GM12878 (cell line): ENCODE data around the gene TRNT1. TPM values are rescaled to one million over a fixed set of nuclear protein-coding genes. Genes with fewer than 3 reads are reported as not detected.

Experiments
- BACH1 ChIP-seq: fragments of 450-650 bp; IDR thresholded peaks from 2 replicates; pipeline ENCODE4 v1.6.1; 2017; ENCODE audit warnings: mild to moderate bottlenecking, borderline replicate concordance
- BCL11A ChIP-seq: IDR thresholded peaks from 2 replicates; pipeline ENCODE4 v1.6.1; 2011; ENCODE audit warnings: low read depth, low read length
- BMI1 ChIP-seq: fragments of 450-650 bp; IDR thresholded peaks from 2 replicates; pipeline ENCODE4 v1.6.1; 2016; ENCODE audit warnings: mild to moderate bottlenecking, moderate library complexity, borderline replicate concordance
- CREM ChIP-seq: IDR thresholded peaks from 2 replicates; pipeline ENCODE4 v1.6.1; 2014; ENCODE audit warnings: antibody characterized with exemption, low read depth
- CTCF ChIP-seq, 3 experiments: IDR thresholded peaks in 2 of 3; conservative IDR thresholded peaks in 1 of 3; 2 replicates each; pipeline ENCODE4 v1.5.1; 2011; ENCODE audit warnings: low read depth in 3 of 3, low read length in 3 of 3, mild to moderate bottlenecking in 3 of 3, control low read depth in 2 of 3, moderate library complexity in 2 of 3, inconsistent platforms in 1 of 3, mixed read lengths in 1 of 3; ENCODE audit not compliant: control insufficient read depth in 2 of 3, insufficient read depth in 1 of 3; ENCODE audit errors: extremely low read depth in 1 of 3
- DPF2 ChIP-seq: fragments of 450-650 bp; IDR thresholded peaks from 2 replicates; pipeline ENCODE4 v1.6.1; 2017; ENCODE audit warnings: mild to moderate bottlenecking
- ETV6 ChIP-seq, 2 experiments: fragments of 450-650 bp in 1 of 2; IDR thresholded peaks in 1 of 2; conservative IDR thresholded peaks in 1 of 2; 2 replicates each; pipeline ENCODE4 v1.6.1; 2014; ENCODE audit warnings: antibody characterized with exemption in 1 of 2, borderline replicate concordance in 1 of 2, low read depth in 1 of 2, mild to moderate bottlenecking in 1 of 2, moderate library complexity in 1 of 2
- GABPA ChIP-seq: IDR thresholded peaks from 2 replicates; pipeline ENCODE4 v1.6.1; 2014; ENCODE audit warnings: antibody characterized with exemption, low read depth, mild to moderate bottlenecking, inconsistent platforms
- IKZF2 ChIP-seq, 2 experiments: fragments of 450-650 bp; IDR thresholded peaks; 2 replicates each; pipeline ENCODE4 v1.6.1; 2017; ENCODE audit warnings: mild to moderate bottlenecking in 2 of 2, moderate library complexity in 2 of 2
- IRF4 ChIP-seq: IDR thresholded peaks from 2 replicates; pipeline ENCODE4 v1.6.1; 2011; ENCODE audit warnings: low read depth, low read length
- KAT2A ChIP-seq: conservative IDR thresholded peaks from 2 replicates; pipeline ENCODE4 v1.6.1; 2011; ENCODE audit warnings: low read depth, low read length; ENCODE audit not compliant: control insufficient read depth
- NFIC ChIP-seq: IDR thresholded peaks from 2 replicates; pipeline ENCODE4 v1.6.1; 2012; ENCODE audit warnings: low read depth, mild to moderate bottlenecking, inconsistent platforms, low read length, moderate library complexity
- NRF1 ChIP-seq: conservative IDR thresholded peaks from 2 replicates; pipeline ENCODE4 v1.6.1; 2011; ENCODE audit warnings: mild to moderate bottlenecking, low read depth, low read length, improper control_type of control experiment
- RAD21 ChIP-seq: IDR thresholded peaks from 2 replicates; pipeline ENCODE4 v1.6.1; 2011; ENCODE audit warnings: mild to moderate bottlenecking, low read depth, low read length, moderate library complexity; ENCODE audit not compliant: insufficient read depth
- RAD51 ChIP-seq: fragments of 450-650 bp; IDR thresholded peaks from 2 replicates; pipeline ENCODE4 v1.6.1; 2016; ENCODE audit warnings: moderate library complexity, mild to moderate bottlenecking, inconsistent platforms
- RUNX3 ChIP-seq: IDR thresholded peaks from 2 replicates; pipeline ENCODE4 v1.6.1; 2012; ENCODE audit warnings: low read length, inconsistent platforms
- SREBF1 ChIP-seq: IDR thresholded peaks from 2 replicates; pipeline ENCODE4 v1.6.1; 2012; ENCODE audit warnings: mild to moderate bottlenecking, low read length
- TCF3 ChIP-seq: IDR thresholded peaks from 2 replicates; pipeline ENCODE4 v1.6.1; 2012; ENCODE audit warnings: low read depth, mild to moderate bottlenecking, low read length, borderline replicate concordance; ENCODE audit not compliant: insufficient read depth
- YY1 ChIP-seq: IDR thresholded peaks from 2 replicates; pipeline ENCODE4 v1.6.1; 2011; ENCODE audit warnings: low read depth, mild to moderate bottlenecking, low read length
- ZNF24 ChIP-seq: fragments of 450-650 bp; IDR thresholded peaks from 2 replicates; pipeline ENCODE4 v1.6.1; 2017; ENCODE audit warnings: antibody characterized with exemption, mild to moderate bottlenecking
- polyA plus RNA-seq, 11 experiments: library from polyadenylated mRNA; depleted of rRNA in 4 of 11; unstranded in 6 of 11; stranded (reverse) in 5 of 11; fragments of >200 nt; fragmentation: Nextera tagmentation in 4 of 11; fragmentation: Illumina TruSeq in 1 of 11; extraction: Ambion mirVana in 4 of 11; extraction: Trizol in 1 of 11; gene quantifications; 1 replicate in 1 of 11; 2 replicates in 10 of 11; pipeline versions ENCODE4 v1.2.1 to v1.2.3, GENCODE V29; 2011 to 2016; ENCODE audit warnings: inconsistent platforms in 2 of 11, missing spikeins in 2 of 11, low read depth in 1 of 11
- total RNA-seq, 4 experiments: library from RNA; depleted of rRNA in 3 of 4; stranded (reverse); fragments of >200 nt in 3 of 4; fragmentation: Illumina TruSeq in 1 of 4; extraction: Trizol in 1 of 4; gene quantifications; 2 replicates each; pipeline versions ENCODE4 v1.2.1 to v1.2.3, GENCODE V29; 2013 to 2021
- TF ChIP-seq, protein P1 (sequence below): IDR thresholded peaks from 2 replicates; pipeline ENCODE4 v1.6.1; 2011; ENCODE audit warnings: borderline replicate concordance, low read depth, mild to moderate bottlenecking, moderate library complexity, low read length; ENCODE audit not compliant: insufficient read depth, poor library complexity, severe bottlenecking
- TF ChIP-seq, protein P2 (sequence below): IDR thresholded peaks from 2 replicates; pipeline ENCODE4 v1.6.1; 2012; ENCODE audit warnings: low read depth, low read length, improper control_type of control experiment

The TRNT1 gene
- total and polyA plus RNA-seq, 10 of the 15 experiments (the other 5 are each of a cell fraction or from before 2014, with no cell fraction given) = 28.6 to 54.9 (median 36.6) TPM

DNA sequence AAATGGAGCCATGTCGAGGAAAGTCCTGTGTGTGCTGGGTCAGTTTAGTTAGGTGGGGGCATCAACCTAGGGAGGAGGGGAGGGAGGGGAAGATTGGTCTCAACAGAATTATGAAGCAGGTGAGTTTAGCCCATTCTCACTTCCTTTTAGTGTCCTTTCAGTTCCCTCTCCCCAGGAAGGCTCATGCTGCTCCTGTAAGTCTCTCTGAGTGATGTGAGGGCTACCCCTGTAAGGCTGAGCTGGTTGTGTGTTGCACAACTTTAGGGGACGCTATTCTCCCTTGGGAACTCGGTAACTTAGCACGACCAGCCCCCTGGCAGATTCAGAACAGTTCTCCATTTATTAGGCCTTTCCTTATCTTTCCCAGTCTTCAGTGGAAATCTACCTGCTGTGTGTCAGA, 37.7 kb upstream of the TRNT1 start (continued):
- peak; percentile 30; the same call in 1 of the 2 replicates for TF ChIP-seq CREM
- TF ChIP-seq YY1 = no peak
- TF ChIP-seq BMI1 = peak; percentile 46; the same call in 1 of the 2 replicates
- TF ChIP-seq TCF3 = 0 out of 2 replicates have a peak, but pooled peaks have one; percentile 29
- peak; percentile 65; the same call in 1 of the 2 replicates for TF ChIP-seq NFIC
- TF ChIP-seq IRF4 = peak; percentile 97
- TF ChIP-seq KAT2A = no peak
- peak in 2 of 3 experiments; percentile 22 to 48; a peak in 4 of 6 replicates for TF ChIP-seq CTCF (IDR thresholded peaks at IDR 0.05 in 2 of 3, conservative IDR thresholded peaks at IDR 0.05 in 1 of 3; ENCODE audit: control insufficient read depth in 2 of 3, extremely low read depth in 1 of 3, insufficient read depth in 1 of 3, low read depth in 3 of 3, low read length in 3 of 3)
- TF ChIP-seq DPF2 = peak; percentile 93
- TF ChIP-seq ZNF24 = 0 out of 2 replicates have a peak, but pooled peaks have one; percentile 8
- TF ChIP-seq RUNX3 = peak; percentile 49; the same call in 1 of the 2 replicates
- TF ChIP-seq RAD21 = 0 out of 2 replicates have a peak, but pooled peaks have one; percentile 9
- TF ChIP-seq BACH1 = peak; percentile 57; the same call in 1 of the 2 replicates
- TF ChIP-seq BCL11A = peak; percentile 81; the same call in 1 of the 2 replicates
- TF ChIP-seq, protein P1, sequence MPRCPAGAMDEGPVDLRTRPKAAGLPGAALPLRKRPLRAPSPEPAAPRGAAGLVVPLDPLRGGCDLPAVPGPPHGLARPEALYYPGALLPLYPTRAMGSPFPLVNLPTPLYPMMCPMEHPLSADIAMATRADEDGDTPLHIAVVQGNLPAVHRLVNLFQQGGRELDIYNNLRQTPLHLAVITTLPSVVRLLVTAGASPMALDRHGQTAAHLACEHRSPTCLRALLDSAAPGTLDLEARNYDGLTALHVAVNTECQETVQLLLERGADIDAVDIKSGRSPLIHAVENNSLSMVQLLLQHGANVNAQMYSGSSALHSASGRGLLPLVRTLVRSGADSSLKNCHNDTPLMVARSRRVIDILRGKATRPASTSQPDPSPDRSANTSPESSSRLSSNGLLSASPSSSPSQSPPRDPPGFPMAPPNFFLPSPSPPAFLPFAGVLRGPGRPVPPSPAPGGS = no peak
- no peak for TF ChIP-seq SREBF1
- TF ChIP-seq GABPA = 0 out of 2 replicates have a peak, but pooled peaks have one; percentile 16
- peak; percentile 42 to 55; a peak in 2 of 4 replicates for TF ChIP-seq IKZF2 (IDR thresholded peaks at IDR 0.05)
- TF ChIP-seq RAD51 = no peak
- TF ChIP-seq NRF1 = no peak
- peak in 1 of 2 experiments; percentile 59; a peak in 2 of 4 replicates for TF ChIP-seq ETV6 (conservative IDR thresholded peaks at IDR 0.05 in 1 of 2, IDR thresholded peaks at IDR 0.05 in 1 of 2; ENCODE audit: borderline replicate concordance in 1 of 2, low read depth in 1 of 2)
- TF ChIP-seq, protein P2, sequence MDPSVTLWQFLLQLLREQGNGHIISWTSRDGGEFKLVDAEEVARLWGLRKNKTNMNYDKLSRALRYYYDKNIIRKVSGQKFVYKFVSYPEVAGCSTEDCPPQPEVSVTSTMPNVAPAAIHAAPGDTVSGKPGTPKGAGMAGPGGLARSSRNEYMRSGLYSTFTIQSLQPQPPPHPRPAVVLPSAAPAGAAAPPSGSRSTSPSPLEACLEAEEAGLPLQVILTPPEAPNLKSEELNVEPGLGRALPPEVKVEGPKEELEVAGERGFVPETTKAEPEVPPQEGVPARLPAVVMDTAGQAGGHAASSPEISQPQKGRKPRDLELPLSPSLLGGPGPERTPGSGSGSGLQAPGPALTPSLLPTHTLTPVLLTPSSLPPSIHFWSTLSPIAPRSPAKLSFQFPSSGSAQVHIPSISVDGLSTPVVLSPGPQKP = no peak
